Stimulated activated CD4-positive, alpha-beta T cell treated with anti-CD3 and anti-CD28 coated beads, Interleukin-15, amount 100 ng/mL, for 48 hours (primary cell): ENCODE results near the gene CCL13.
A peak's percentile ranks its signal among the peaks of the same experiment; 100 is the strongest.
"Not testable (repeated sequence)": the region's sequence is repeated elsewhere in the genome, so short reads cannot be mapped to it uniquely, and the experiment has no call there.

Experiments used
- DNase-seq, 2 donors: peaks; one replicate each; pipeline ENCODE4 v3.0.0-alpha.2; 2020; ENCODE audit warnings: low read depth in 2 of 2

The CCL13 gene

GRCh38 chr17:34356194-34356593, at the start of gene CCL13:
CCL13 (plus strand) TSS chr17:34356480; CDS start chr17:34356527, 47 bp downstream.
- DNase-seq = no peak

GRCh38 chr17:34307110-34307509, 49.2 kb upstream of the CCL13 start:
- no peak for DNase-seq

GRCh38 chr17:34308371-34308770, 47.9 kb upstream of the CCL13 start:
- DNase-seq = no peak

DNA sequence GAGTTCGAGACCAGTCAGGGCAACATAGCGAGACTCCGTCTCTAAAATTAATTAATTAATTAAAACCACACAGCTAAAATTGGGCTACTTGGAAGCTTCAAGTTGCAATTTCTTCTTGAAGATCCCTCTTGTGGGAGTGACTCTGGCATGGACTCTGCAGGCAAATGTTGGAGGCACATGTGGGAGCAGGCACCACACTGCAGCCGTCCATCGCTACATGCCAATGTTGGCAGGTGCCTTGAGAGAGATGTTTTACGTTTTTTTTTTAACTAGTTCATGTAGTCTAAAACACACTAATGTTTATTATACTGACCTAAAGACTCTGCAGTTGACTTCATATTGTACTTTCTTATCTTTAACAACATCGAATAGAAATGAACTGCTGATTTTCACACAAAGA, 45.0 kb upstream of the CCL13 start:
- DNase-seq = no peak

DNA sequence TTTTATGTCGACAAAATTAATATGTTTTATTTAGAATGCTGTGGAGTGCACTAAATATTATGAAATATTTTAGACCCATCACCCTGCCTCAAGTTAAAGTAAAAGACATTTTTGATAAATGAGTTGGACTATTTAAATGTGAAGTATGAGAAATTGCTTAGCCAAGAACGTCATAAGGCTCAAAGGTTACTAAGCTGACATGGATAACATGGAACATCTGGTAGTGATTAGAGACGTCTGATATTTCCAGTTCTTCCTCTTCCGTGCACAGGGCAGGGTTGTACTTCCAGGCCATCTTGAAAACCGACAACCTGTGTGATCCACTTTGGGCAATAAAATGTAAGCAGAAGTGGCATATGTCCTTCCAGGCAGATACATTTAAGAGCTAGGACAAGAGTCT, 44.2 kb upstream of the CCL13 start:
- DNase-seq = no peak

- no peak for DNase-seq
These were observed 43.1 kb upstream of the CCL13 start for GRCh38 chr17:34313164-34313563.

GRCh38 chr17:34314279-34314678, 42.0 kb upstream of the CCL13 start:
- no peak for DNase-seq

GRCh38 chr17:34318474-34318873, 37.8 kb upstream of the CCL13 start:
- no peak for DNase-seq

DNA sequence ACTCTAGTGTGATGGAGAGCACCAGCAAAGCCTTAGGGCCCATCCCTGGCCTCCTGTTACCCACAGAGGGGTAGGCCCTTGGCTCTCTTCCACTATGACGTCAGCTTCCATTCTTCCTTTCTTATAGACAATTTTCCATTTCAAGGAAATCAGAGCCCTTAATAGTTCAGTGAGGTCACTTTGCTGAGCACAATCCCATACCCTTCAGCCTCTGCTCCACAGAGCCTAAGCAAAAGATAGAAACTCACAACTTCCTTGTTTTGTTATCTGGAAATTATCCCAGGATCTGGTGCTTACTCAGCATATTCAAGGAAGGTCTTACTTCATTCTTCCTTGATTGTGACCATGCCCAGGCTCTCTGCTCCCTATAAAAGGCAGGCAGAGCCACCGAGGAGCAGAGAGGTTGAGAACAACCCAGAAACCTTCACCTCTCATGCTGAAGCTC, 37.2 kb upstream of the CCL13 start, which contains the start of gene CCL8:
Gene CCL8, plus strand, starts transcription at position 397 of the 445 bp plus-strand sequence. CDS start 67 bp downstream, outside the sequence.
- no peak for DNase-seq

GRCh38 chr17:34321964-34322363, 34.3 kb upstream of the CCL13 start:
- DNase-seq = no peak

DNA sequence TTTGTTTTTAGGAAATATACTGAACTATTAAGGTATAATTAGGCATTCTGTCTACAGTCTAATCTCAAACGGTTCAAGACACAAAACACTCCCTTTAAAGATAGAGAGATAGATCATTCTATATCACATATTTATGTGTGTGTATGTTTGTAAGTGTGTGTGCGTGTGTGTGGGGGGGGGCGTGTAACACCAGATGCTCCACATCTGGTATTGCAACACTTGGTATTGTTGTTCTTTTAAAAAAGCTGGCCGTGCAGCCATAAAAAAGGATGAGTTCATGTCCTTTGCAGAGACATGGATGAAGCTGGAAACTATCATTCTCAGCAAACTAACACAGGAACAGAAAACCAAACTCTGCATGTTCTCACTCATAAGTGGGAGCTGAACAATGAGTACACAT, 28.7 kb upstream of the CCL13 start:
- not testable (repeated sequence) for DNase-seq

DNA sequence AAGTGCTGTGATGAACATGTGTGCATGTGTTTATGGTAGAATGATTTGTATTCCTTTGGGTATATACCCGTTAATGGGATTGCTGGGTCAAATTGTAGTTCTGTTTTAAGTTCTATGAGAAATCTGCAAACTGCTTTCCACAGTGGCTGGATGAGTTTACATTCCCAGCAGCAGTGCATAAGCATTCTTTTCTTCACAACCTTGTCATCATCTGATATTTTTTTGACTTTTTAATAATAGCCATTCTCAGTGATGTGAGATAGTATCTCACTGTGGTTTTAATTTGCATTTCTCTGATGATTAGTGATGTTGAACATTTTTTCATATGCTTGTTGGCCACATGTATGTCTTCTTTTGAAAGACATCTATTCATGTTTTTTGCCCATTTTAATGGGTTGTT, 18.6 kb upstream of the CCL13 start:
- DNase-seq = no peak

GRCh38 chr17:34339138-34339770, 17.0 kb upstream of the CCL13 start:
- DNase-seq = no peak

DNA sequence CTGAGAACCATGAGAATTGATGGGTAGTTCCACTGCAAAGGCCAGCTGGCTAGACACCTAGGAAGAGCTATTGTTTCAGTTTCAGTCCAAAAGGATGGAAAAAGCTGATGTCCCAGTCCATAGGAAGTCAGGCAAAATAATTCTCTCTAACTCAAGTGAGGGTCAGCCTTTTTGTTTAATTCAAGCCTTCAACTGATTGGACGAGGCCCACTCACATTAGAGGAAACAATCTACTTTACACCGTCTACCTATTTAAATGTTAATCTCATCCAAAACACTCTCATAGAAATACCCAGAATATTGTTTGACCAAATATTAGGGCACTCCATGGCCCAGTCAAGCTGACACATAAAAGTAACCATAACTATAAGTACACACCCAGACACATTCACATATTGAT, 14.4 kb upstream of the CCL13 start:
- DNase-seq = no peak

DNA sequence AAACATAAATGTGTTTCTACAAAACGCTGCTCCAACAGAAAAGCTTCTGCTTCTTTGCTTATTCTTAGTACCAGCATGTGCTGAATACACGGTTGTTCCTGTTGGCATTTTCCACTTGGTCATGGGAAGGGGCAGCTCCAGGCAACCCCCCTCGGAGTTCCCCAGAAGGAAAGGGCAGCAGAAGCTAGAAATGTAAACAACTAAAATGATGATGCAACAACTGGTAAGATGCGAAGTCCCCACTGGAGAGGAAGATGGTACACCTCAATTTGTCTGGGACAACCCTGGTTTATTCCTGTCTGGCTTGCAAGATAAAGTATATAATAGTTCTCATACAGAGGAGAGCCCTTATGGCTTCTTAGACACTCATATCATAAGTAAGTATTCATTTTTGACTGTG, 9.2 kb upstream of the CCL13 start:
- DNase-seq = no peak

DNA sequence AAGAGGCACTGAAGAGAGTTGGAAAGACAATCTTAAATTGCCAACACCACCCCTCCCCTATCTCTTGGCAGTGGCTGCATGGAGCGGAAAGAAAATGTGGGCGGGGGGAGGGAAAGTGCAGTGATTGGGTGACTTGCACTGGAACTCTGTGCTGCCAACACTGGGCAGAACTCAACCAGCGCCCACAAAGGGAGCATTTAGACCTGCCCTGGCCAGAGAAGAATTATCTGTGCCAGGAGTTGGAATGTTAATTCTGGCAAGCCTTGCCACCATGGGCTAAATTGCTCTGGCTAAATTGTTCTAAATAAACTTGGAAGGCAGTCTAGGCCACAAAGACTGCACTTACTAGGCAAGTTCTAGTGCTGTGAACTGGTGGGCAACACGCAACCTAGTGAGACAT, 6.5 kb upstream of the CCL13 start:
- no peak for DNase-seq

DNA sequence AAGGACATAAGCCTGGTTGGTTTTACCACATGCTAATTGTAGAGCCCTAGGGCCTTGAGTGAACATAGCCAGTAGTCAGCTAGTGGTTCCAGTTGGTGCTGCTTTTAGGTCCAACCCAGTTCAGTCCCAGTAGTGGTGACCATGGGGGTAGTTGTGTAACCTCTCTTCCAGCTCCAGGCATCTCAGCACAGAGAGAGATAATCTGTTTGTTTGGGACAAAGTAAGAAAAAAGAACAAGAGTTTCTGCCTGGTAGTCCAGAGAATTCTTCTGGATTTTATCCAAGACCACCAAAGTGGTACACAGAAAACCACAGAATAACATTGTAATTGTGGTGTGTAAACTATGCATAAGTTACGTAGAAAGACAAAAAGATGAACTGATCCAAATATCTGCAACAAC, 5.2 kb upstream of the CCL13 start:
- DNase-seq = no peak

DNA sequence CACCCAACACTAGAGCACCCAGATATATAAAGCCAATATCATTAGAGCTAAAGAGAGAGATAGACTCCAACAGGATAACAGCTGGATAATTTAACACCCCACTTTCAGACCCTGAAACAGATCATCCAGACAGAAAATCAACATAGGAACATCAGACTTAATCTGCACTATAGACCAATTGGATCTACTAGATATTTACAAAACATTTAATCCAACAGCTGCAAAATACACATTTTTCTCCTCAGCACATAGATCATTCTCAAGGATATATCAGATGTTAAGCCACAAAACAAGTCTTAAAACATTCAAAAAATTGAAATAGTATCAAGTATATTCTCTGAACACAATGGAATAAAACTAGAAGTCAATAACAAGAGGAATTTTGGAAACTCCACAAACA, 4.1 kb upstream of the CCL13 start:
- no peak for DNase-seq

GRCh38 chr17:34354637-34355036, 1.6 kb upstream of the CCL13 start:
- no peak for DNase-seq

- DNase-seq = no peak
These were observed 1.1 kb downstream of the CCL13 start for GRCh38 chr17:34357398-34357797.

DNA sequence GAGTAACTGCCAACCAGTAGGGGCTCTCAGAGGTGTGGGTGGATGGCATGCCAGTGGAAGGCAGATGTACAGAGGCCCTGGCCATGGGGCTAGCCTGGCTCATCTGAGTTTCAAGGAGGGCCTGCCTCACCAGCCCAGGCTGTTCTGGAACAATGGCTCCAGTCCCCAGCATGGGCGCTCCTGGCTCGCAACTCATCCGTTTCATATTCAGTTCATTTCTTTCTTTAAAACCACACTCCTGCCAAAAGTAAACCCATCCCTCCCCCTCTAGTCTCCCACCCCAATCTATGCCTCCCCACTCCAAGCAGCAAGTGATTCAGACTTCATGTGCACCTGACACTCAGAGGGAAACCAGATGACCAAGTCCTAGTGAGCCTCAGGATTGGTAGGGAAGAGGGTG, 2.4 kb downstream of the CCL13 start:
- DNase-seq = no peak

GRCh38 chr17:34360601-34361270, 4.5 kb downstream of the CCL13 start:
- no peak for DNase-seq

- peak; percentile 63 to 74 for DNase-seq
These were observed 5.3 kb downstream of the CCL13 start for GRCh38 chr17:34361478-34362061.
